Coronary artery (tissue), 2 donors: ENCODE results near the gene ABR.
"Not testable (repeated sequence)": the region's sequence is repeated elsewhere in the genome, so short reads cannot be mapped to it uniquely, and the experiment has no call there.

Experiments
- DNase-seq: peaks from one replicate; pipeline ENCODE4 v3.0.0-alpha.2; 2017; ENCODE audit warnings: low spot score
- H3K27ac ChIP-seq, 2 donors: fragments of 200-600 bp; sonication (generic); one replicate each; pipeline ENCODE4 v1.5.1; 2016 to 2019
- H3K4me3 ChIP-seq: fragments of 200-600 bp; sonication (generic); 2 replicates; pipeline ENCODE4 v1.5.1; 2016; ENCODE audit warnings: mild to moderate bottlenecking, moderate library complexity
- CTCF ChIP-seq: fragments of 200-600 bp; sonication (generic); IDR thresholded peaks from one replicate; pipeline ENCODE4 v1.5.1; 2019; ENCODE audit warnings: antibody characterized with exemption

The ABR gene

GRCh38 chr17:1201132-1201702, 21.4 kb upstream of the ABR start:
- TF ChIP-seq CTCF: no peak
- Histone ChIP-seq H3K27ac (no peak overlapping the region), H3K4me3 (no peak overlapping the region)
- no peak for DNase-seq

GRCh38 chr17:1199271-1199743, 19.5 kb upstream of the ABR start:
- H3K4me3 ChIP-seq, DNase-seq: not testable (repeated sequence)
- peak overlapping the region in 1 of 2 donors; percentile 37 for H3K27ac ChIP-seq

- peak overlapping the region; percentile 28 to 65 for H3K27ac ChIP-seq
- H3K4me3 ChIP-seq: no peak overlapping the region
- no peak for TF ChIP-seq CTCF
- no peak for DNase-seq
Observed at GRCh38 chr17:1197781-1198490, 18.2 kb upstream of the ABR start.

GRCh38 chr17:1197379-1197778, 17.6 kb upstream of the ABR start:
- H3K4me3 ChIP-seq: no peak overlapping the region
- no peak for TF ChIP-seq CTCF
- H3K27ac ChIP-seq: peak overlapping the region; percentile 28 to 65
- DNase-seq: no peak

GRCh38 chr17:1196946-1197345, 17.2 kb upstream of the ABR start:
- no peak for DNase-seq
- Histone ChIP-seq H3K27ac (peak overlapping the region in 1 of 2 donors; percentile 65), H3K4me3 (no peak overlapping the region)
- TF ChIP-seq CTCF: no peak

- H3K4me3 ChIP-seq: no peak overlapping the region
- H3K27ac ChIP-seq: no peak overlapping the region
- no peak for TF ChIP-seq CTCF
- DNase-seq: no peak
Observed at GRCh38 chr17:1192911-1193699, 13.3 kb upstream of the ABR start.

GRCh38 chr17:1190751-1191331, 11.1 kb upstream of the ABR start:
- TF ChIP-seq CTCF: no peak
- H3K4me3 ChIP-seq: no peak overlapping the region
- no peak overlapping the region for H3K27ac ChIP-seq
- no peak for DNase-seq
